ENCODE data around the gene DDB1.
A peak's percentile ranks its signal among the peaks of the same experiment; 100 is the strongest.

Gene DDB1

GRCh38 chr11:61328351-61328750 lies 4.6 kb downstream of the DDB1 start:
- no peak for TF ChIP-seq CTCF (conservative IDR thresholded peaks at IDR 0.05; ENCODE audit: low read length)
- H3K4me3 ChIP-seq (ENCODE audit: low read length) = no peak overlapping the region
- no peak for DNase-seq (ENCODE audit: low read depth)

- peak; percentile 76 for DNase-seq (ENCODE audit: low read depth)
- no peak overlapping the region for H3K4me3 ChIP-seq (ENCODE audit: low read length)
- no peak for TF ChIP-seq CTCF (conservative IDR thresholded peaks at IDR 0.05; ENCODE audit: low read length)
Measured at GRCh38 chr11:61327669-61328071, 5.2 kb downstream of the DDB1 start.

- no peak for DNase-seq (ENCODE audit: low read depth)
- H3K4me3 ChIP-seq (ENCODE audit: low read length) = no peak overlapping the region
- no peak for TF ChIP-seq CTCF (conservative IDR thresholded peaks at IDR 0.05; ENCODE audit: low read length)
Measured at GRCh38 chr11:61325649-61326414, 7.1 kb downstream of the DDB1 start.

GRCh38 chr11:61315260-61315659 lies 17.6 kb downstream of the DDB1 start:
- TF ChIP-seq CTCF (conservative IDR thresholded peaks at IDR 0.05; ENCODE audit: low read length) = no peak
- no peak overlapping the region for H3K4me3 ChIP-seq (ENCODE audit: low read length)
- DNase-seq (ENCODE audit: low read depth) = no peak

- TF ChIP-seq CTCF (conservative IDR thresholded peaks at IDR 0.05; ENCODE audit: low read length) = no peak
- no peak for DNase-seq (ENCODE audit: low read depth)
Measured at GRCh38 chr11:61310749-61311148, 22.2 kb downstream of the DDB1 start.

GRCh38 chr11:61309739-61310138 lies 23.2 kb downstream of the DDB1 start:
- TF ChIP-seq CTCF (conservative IDR thresholded peaks at IDR 0.05; ENCODE audit: low read length) = no peak
- no peak for DNase-seq (ENCODE audit: low read depth)
- H3K4me3 ChIP-seq (ENCODE audit: low read length) = no peak overlapping the region

More at GRCh38 chr11:61310749-61311148, 22.2 kb downstream of the DDB1 start:
- H3K4me3 ChIP-seq (ENCODE audit: low read length) = no peak overlapping the region

GRCh38 chr11:61309141-61309540 lies 23.8 kb downstream of the DDB1 start:
- TF ChIP-seq CTCF (conservative IDR thresholded peaks at IDR 0.05; ENCODE audit: low read length) = no peak
- DNase-seq (ENCODE audit: low read depth) = no peak
- no peak overlapping the region for H3K4me3 ChIP-seq (ENCODE audit: low read length)

Measured in AG10803 (cell line).